GM06990 (cell line): Measurements from ENCODE around the gene AIFM3.

Source experiments
- DNase-seq: peaks from one replicate; pipeline ENCODE4 v3.0.0-alpha.2; 2011; ENCODE audit not compliant: insufficient read length; ENCODE audit errors: extremely low read depth
- H3K27me3 ChIP-seq: replicated peaks from 2 replicates; pipeline ENCODE4 v1.6.0; 2011; ENCODE audit warnings: low read length; ENCODE audit not compliant: control insufficient read depth, insufficient read depth
- H3K36me3 ChIP-seq: 2 replicates; pipeline ENCODE4 v1.5.1; 2011; ENCODE audit warnings: low read length; ENCODE audit not compliant: control insufficient read depth, insufficient read depth
- H3K4me3 ChIP-seq: replicated peaks from 2 replicates; pipeline ENCODE4 v1.5.1; 2011; ENCODE audit warnings: low read depth, mild to moderate bottlenecking, control low read depth, low read length
- CTCF ChIP-seq: IDR thresholded peaks from 2 replicates; pipeline ENCODE4 v1.5.1; 2011; ENCODE audit warnings: low read length, control low read depth, mild to moderate bottlenecking, inconsistent platforms; ENCODE audit not compliant: insufficient read depth, poor library complexity, severe bottlenecking

AIFM3 gene

GRCh38 chr22:20972933-20973577 lies 6.0 kb downstream of the AIFM3 start:
- TF ChIP-seq CTCF, result no peak
- DNase-seq, result no peak
- Histone ChIP-seq H3K27me3 (no peaks in the 10 kb centered on the region), H3K4me3 (no peak overlapping the region), H3K36me3 (no peaks in the 10 kb centered on the region)

- H3K4me3 ChIP-seq, result no peak overlapping the region
- H3K36me3 ChIP-seq, result no peaks in the 10 kb centered on the region
- no peak for TF ChIP-seq CTCF
- no peaks in the 10 kb centered on the region for H3K27me3 ChIP-seq
- no peak for DNase-seq
Measured at GRCh38 chr22:20973634-20974286, 6.7 kb downstream of the AIFM3 start.

- Histone ChIP-seq H3K36me3 (no peaks in the 10 kb centered on the region), H3K27me3 (no peaks in the 10 kb centered on the region), H3K4me3 (no peak overlapping the region)
- no peak for TF ChIP-seq CTCF
- DNase-seq, result no peak
Measured at GRCh38 chr22:20974336-20974955, 7.4 kb downstream of the AIFM3 start.

DNA sequence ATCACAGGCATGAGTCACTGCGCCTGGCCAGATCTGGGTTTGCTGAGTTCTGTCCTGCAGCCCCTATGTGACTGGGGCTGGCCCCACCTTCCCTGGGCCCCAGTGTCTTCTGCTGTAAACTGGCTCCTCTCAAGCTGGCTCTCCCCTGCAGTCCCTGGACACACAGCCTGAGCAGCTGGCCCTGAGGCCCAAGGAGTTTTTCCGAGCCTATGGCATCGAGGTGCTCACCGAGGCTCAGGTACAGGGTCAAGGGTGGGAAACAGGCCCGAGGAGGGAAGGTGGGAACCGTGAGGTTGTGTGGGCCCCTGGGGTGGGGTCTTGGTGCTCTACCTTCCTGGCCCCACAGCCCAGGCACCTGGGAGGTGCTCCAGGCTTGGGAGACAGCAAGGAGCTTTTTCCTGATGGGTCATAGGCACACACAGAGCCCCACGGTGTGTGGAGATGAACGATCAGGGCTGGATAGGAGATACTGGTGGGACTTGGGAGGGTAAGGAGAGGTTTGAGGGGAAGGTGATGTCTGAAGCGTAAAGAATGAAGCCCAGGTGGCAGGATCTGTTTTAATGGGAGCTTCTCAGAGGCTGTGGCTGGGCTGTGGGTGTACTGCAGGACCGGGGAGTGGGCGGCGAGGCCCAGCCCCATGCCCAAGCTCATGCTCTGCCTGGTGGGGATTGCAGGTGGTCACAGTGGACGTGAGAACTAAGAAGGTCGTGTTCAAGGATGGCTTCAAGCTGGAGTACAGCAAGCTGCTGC lies 8.7 kb downstream of the AIFM3 start:
- no peaks in the 10 kb centered on the region for H3K36me3 ChIP-seq
- no peak overlapping the region for H3K4me3 ChIP-seq
- no peaks in the 10 kb centered on the region for H3K27me3 ChIP-seq
- TF ChIP-seq CTCF, result no peak
- DNase-seq, result no peak

DNA sequence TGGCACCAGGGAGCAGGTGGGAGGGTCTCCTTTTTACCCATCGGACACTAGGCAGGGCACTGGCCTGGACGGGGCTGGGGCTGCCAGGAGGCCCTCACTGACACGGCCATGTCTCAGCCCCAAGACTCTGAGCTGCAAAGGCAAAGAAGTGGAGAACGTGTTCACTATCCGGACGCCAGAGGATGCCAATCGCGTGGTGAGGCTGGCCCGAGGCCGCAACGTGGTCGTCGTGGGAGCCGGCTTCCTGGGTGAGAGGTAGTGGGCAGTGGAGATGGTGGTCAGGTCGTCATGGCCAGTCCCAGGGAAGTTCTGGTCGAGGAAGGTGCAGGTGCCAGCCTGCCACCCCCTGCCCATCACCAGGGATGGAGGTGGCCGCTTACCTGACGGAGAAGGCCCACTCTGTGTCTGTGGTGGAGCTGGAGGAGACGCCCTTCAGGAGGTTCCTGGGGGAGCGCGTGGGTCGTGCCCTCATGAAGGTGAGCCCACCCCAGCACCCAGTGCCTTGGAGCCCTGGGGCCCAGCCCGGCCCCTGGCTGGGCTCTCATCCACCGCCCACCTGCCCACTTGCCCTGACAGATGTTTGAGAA lies 9.3 kb downstream of the AIFM3 start:
- Histone ChIP-seq H3K4me3 (no peak overlapping the region), H3K27me3 (no peaks in the 10 kb centered on the region), H3K36me3 (no peaks in the 10 kb centered on the region)
- DNase-seq, result no peak
- no peak for TF ChIP-seq CTCF
